Activated CD4-positive, alpha-beta T cell treated with anti-CD3 and anti-CD28 coated beads for 48 hours (primary cell): ENCODE results near the gene SLC16A9.

ENCODE experiments used
- DNase-seq: peaks from one replicate; pipeline ENCODE4 v3.0.0-alpha.2; 2020

SLC16A9 gene

GRCh38 chr10:59625721-59626522 lies 83.7 kb downstream of the SLC16A9 start:
- peak; percentile 43 for DNase-seq

- no peak for DNase-seq
Observed at GRCh38 chr10:59624951-59625350, 84.7 kb downstream of the SLC16A9 start.

GRCh38 chr10:59624136-59624535 lies 85.5 kb downstream of the SLC16A9 start:
- DNase-seq: no peak

- DNase-seq: no peak
Observed at GRCh38 chr10:59623133-59624121, 86.2 kb downstream of the SLC16A9 start.

GRCh38 chr10:59622320-59623132 lies 87.1 kb downstream of the SLC16A9 start:
- peak; percentile 38 for DNase-seq

GRCh38 chr10:59621771-59622170 lies 87.9 kb downstream of the SLC16A9 start:
- DNase-seq: no peak

- no peak for DNase-seq
Observed at GRCh38 chr10:59618666-59619065, 91.0 kb downstream of the SLC16A9 start.

GRCh38 chr10:59617996-59618395 lies 91.7 kb downstream of the SLC16A9 start:
- DNase-seq: no peak

GRCh38 chr10:59611048-59611447 lies 98.6 kb downstream of the SLC16A9 start:
- DNase-seq: no peak

GRCh38 chr10:59607970-59608369 lies 101.7 kb downstream of the SLC16A9 start:
- DNase-seq: no peak

- DNase-seq: no peak
Observed at GRCh38 chr10:59606551-59606961, 103.1 kb downstream of the SLC16A9 start.

GRCh38 chr10:59601985-59602384 lies 107.7 kb downstream of the SLC16A9 start:
- DNase-seq: no peak
